Hepatocyte (in vitro differentiated cells): ENCODE results near the gene SCLT1.

Experiments
- CTCF ChIP-seq: fragments of 200-600 bp; sonication (generic); IDR thresholded peaks from 2 replicates; pipeline ENCODE4 v1.5.1; 2016; ENCODE audit warnings: antibody characterized with exemption, mild to moderate bottlenecking; ENCODE audit not compliant: poor library complexity
- EZH2 ChIP-seq: fragments of 200-600 bp; sonication (generic); IDR thresholded peaks from 2 replicates; pipeline ENCODE4 v1.6.1; 2016; ENCODE audit warnings: antibody characterized with exemption, mild to moderate bottlenecking, borderline replicate concordance
- EZH2phosphoT487 ChIP-seq: fragments of 200-600 bp; sonication (generic); IDR thresholded peaks from one replicate; pipeline ENCODE4 v1.6.1; 2018; ENCODE audit warnings: antibody characterized with exemption, mild to moderate bottlenecking, low read depth, moderate library complexity; ENCODE audit not compliant: unreplicated experiment, severe bottlenecking

GRCh38 chr4:128980816-128981326, 112.5 kb downstream of the SCLT1 start:
- TF ChIP-seq EZH2: no peak
- TF ChIP-seq CTCF: no peak
- TF ChIP-seq EZH2phosphoT487: no peak
